Panc1 (cell line): Measurements from ENCODE around the gene HYAL2. TPM values are rescaled to one million over a fixed set of nuclear protein-coding genes. Genes with fewer than 3 reads are reported as not detected.

ENCODE experiments used
- total RNA-seq: library from RNA; stranded (reverse); gene quantifications from one replicate; pipeline ENCODE4 v1.2.1, GENCODE V29; 2021; ENCODE audit not compliant: unreplicated experiment

HYAL2 gene
- total RNA-seq, 1 experiment from 2014 or later: 41.5 TPM

Other genes starting within 250 kb of the HYAL2 start
- 86.6 TPM for gene RBM5, start 233.8 kb downstream of the HYAL2 start, total RNA-seq
- gene SEMA3F, start 167.4 kb downstream of the HYAL2 start, total RNA-seq: 69.6 TPM
- gene GNAT1, start 131.1 kb downstream of the HYAL2 start, total RNA-seq: not detected
- 6.0 TPM for gene SLC38A3, start 117.5 kb downstream of the HYAL2 start, total RNA-seq
- gene GNAI2, start 86.5 kb downstream of the HYAL2 start, total RNA-seq: 170 TPM
- 1.4 TPM for gene SEMA3B, start 53.6 kb downstream of the HYAL2 start, total RNA-seq
- not detected for gene LSMEM2, start 43.7 kb downstream of the HYAL2 start, total RNA-seq
- 111 TPM for gene IFRD2, start 30.3 kb downstream of the HYAL2 start, total RNA-seq
- gene HYAL3, start 23.3 kb downstream of the HYAL2 start, total RNA-seq: 3.9 TPM
- 7.2 TPM for gene NAA80, start 23.3 kb downstream of the HYAL2 start, total RNA-seq
- gene HYAL1, start 19.2 kb downstream of the HYAL2 start, total RNA-seq: 0.18 TPM
- gene TUSC2, start 5.5 kb upstream of the HYAL2 start, total RNA-seq: 35.3 TPM
- 17.4 TPM for gene RASSF1, start 18.1 kb upstream of the HYAL2 start, total RNA-seq
- gene ZMYND10, start 23.0 kb upstream of the HYAL2 start, total RNA-seq: 3.6 TPM
- 14.6 TPM for gene NPRL2, start 28.0 kb upstream of the HYAL2 start, total RNA-seq
- 27.5 TPM for gene CYB561D2, start 28.1 kb upstream of the HYAL2 start, total RNA-seq
- 30.2 TPM for gene TMEM115, start 36.8 kb upstream of the HYAL2 start, total RNA-seq
- gene CACNA2D2, start 180.9 kb upstream of the HYAL2 start, total RNA-seq: 0.59 TPM
- gene C3orf18, start 245.0 kb upstream of the HYAL2 start, total RNA-seq: 5.0 TPM
- 12.1 TPM for gene HEMK1, start 246.8 kb upstream of the HYAL2 start, total RNA-seq